Measurements from ENCODE around the gene MKRN2.
"Not testable (repeated sequence)": the region's sequence is repeated elsewhere in the genome, so short reads cannot be mapped to it uniquely, and the experiment has no call there.

Gene MKRN2

DNA sequence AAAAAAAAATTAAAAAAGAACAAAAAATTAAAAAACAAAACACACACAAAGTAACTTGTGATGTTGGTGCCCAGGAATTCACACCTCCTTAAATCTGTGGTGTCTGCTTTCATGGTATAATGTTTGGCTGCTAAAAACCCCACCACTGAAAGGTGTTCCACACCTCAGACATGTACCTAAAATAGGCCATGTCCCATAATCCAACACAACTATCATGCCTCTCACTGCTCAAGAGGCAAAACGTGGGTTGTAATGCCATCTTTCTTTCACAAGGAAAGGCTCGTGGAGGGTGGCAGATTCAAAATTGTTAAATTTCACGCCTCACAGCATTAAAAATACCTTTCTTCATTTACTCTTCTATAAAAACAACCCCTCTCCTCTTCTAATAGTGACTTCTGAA is 29.5 kb downstream of the MKRN2 start:
- in situ Hi-C loops (cut with MboI; ENCODE audit: low sequenced_read_pairs) = no loop called here

DNA sequence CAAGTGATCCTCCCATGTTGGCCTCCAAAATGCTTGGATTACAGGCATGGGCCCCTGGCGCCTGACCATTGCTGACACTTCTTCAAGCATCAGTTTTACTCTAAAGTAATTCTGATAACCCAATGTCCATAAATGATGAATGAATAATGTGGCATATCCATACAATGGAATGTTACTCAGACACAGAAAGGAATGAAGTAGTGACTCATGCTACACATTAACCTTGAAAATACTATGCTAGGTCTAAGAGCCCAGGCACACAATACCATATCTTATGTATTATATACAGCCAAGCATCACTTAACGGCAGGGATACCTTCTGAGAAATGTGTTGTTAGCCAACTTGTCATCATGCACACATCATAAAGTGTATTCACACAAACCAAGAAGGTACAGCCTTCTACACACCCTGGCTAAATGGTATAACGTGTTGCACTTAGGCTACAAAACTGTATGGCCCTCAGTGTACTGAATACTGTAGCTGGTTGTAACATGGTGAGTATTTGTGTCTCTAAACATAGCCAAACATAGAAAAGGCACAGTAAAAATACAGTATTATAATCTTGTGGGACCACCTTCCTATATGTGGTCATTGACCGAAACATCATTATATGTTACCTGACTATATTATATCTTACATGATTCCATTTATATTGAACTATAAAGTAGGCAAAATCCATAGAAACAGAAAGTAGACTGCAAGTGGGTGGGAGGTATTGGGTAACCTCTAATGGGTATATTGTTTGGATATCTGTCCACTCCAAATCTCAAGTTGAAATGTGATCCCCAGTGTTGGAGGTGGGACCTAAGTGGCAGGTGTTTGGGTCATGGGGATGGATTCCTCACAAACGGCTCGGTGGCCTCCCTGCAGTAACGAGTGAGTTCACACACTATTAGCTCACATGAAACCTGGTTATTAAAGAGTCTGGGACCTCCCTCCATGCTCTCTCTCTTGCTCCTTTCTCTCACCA is 31.4 kb downstream of the MKRN2 start:
- in situ Hi-C loops (cut with MboI; ENCODE audit: low sequenced_read_pairs) = no loop called here

GRCh38 chr3:12590096-12590495 is 33.2 kb downstream of the MKRN2 start:
- in situ Hi-C loops (cut with MboI; ENCODE audit: low sequenced_read_pairs) = no loop called here

DNA sequence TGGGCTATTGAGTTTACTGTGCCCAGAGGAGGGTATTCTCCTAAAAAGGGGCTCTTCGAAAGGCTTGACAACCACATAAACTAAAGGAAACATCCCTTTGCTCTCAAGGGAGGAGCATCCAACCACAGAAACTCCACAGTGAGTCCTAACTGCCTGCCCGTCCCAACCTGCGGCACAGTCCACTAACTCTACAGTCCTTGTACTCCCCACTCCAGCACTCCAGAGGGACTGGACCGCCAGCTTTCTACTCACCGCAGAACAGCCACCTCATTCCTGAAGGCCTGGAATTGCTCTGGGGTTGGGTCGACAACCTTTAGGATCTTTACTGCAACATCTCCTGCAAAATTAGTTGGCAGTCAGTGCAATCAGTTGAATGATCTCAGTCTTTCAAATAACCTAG is 34.6 kb downstream of the MKRN2 start:
- in situ Hi-C loops (cut with MboI; ENCODE audit: low sequenced_read_pairs) = no loop called here

DNA sequence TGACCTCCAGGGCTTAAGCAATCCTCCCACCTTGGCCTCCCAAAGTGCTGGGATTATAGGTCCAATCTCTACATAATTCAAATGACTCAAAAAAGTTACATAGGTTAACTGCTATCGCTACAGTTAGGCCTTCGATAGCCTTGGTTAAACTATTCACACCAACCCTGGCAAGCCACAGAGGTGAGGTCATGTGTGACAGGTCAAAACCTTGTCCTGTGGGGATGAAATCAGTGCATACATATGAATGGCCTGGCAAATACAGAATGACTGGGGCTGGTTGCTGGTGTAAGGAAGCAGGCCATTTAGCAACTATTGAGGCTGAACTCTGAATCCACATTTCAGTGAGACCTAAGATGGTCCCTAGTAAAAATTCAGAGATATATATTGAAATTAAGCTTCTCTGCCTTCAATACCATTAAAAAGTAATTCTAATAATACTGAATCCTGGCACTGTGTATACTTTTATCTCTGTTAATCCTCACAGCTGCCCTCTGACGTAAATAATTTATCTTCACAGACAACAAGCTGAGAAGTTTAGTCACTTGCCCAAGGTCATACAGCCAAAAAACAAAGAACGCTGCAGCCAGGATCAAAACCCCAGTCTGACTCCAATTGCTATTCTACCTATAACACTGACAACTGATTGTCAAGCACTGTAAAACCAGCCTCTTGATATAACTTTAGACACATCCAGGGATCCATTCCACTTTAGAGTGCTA is 35.3 kb downstream of the MKRN2 start:
- in situ Hi-C loops (cut with MboI; ENCODE audit: low sequenced_read_pairs) = no loop called here

- in situ Hi-C loops (cut with MboI; ENCODE audit: low sequenced_read_pairs) = no loop called here
Observed at GRCh38 chr3:12593473-12593872, 36.6 kb downstream of the MKRN2 start.

DNA sequence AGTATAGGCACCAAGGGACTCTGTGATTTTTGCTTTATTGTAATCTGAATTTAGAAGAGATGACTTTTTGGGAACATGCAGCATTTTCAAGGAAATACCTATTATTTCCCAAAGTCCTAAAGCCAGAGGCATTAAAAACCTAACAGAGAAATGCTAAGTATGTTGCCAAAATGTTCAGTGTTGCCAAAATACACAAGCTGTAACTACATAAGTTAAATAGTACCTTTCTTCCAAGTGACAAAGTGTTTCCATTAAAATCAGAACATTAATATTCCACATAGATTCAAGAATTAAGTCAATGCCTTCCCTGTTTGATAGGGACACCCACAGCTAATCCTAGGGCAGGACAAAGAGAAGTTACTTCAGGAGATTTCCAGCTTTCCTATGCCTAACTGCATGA is 42.0 kb downstream of the MKRN2 start:
- in situ Hi-C loops (cut with MboI; ENCODE audit: low sequenced_read_pairs) = no loop called here

- in situ Hi-C loops (cut with MboI; ENCODE audit: low sequenced_read_pairs) = no loop called here
Observed at GRCh38 chr3:12601072-12601471, 44.2 kb downstream of the MKRN2 start.

- in situ Hi-C loops (cut with MboI; ENCODE audit: low sequenced_read_pairs) = no loop called here
Observed at GRCh38 chr3:12603969-12604368, 47.1 kb downstream of the MKRN2 start.

DNA sequence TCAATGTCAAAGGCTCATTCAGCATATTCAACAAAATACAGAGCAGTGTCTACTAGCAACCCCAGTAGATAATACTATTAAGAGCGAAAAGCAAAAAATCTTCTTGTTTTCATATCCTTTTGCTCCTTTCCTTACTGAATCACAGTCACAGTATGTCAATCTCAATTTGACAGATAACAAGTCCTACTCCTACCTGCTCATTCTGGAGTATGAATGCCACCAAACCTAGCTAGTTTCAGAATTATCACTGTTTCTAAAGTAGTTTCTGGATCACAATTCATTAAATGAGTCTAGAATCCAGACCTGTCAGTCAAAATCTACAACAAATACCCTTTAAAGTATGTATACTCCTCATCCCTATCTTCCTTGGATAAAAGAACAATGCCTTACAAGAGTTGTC is 51.5 kb downstream of the MKRN2 start:
- in situ Hi-C loops (cut with MboI; ENCODE audit: low sequenced_read_pairs) = no loop called here

DNA sequence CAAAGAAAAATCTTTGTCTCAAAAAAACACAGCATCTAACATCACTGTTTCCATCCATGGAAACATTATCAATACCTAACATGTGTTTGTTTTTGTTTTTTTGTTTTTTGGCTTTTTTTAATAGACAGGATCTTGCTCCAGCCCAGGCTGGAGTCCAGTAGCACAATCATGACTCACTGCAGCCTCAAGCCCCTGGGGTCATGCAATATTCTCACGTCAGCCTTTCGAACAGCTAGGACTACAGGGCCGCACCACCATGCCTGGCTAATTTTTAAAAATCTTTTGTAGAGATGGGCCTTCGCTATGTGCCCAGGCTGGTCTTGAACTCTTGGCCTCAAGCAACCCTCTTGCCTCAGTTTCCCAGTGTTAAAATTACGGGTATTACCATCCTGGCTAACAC is 54.2 kb downstream of the MKRN2 start:
- in situ Hi-C loops (cut with MboI; ENCODE audit: low sequenced_read_pairs) = no loop called here

- in situ Hi-C loops (cut with MboI; ENCODE audit: low sequenced_read_pairs) = no loop called here
Observed at GRCh38 chr3:12612514-12613226, 55.8 kb downstream of the MKRN2 start.

GRCh38 chr3:12613250-12613649 is 56.4 kb downstream of the MKRN2 start:
- in situ Hi-C loops (cut with MboI; ENCODE audit: low sequenced_read_pairs) = no loop called here

DNA sequence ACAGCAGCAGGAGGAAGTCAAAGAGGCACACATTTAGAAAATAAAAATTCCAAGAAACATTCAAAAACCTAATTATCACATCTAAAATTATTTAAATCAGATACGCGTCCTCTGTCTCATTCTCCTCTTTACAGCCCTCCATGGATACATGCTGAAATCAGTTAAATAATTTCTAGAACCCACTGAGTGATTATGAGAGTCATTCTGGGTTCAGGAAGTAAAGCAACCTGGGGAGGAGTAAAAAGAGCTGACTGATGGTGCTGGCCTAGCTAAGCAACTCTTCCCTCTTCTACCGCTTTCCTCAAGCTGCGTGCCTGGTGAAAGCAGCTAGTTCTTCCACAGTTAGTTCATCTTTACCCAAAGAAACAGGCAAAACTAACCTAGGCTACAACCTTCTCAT is 58.4 kb downstream of the MKRN2 start:
- in situ Hi-C loops (cut with MboI; ENCODE audit: low sequenced_read_pairs) = no loop called here

- in situ Hi-C loops (cut with MboI; ENCODE audit: low sequenced_read_pairs) = no loop called here
Observed at GRCh38 chr3:12618426-12618825, 61.5 kb downstream of the MKRN2 start.

DNA sequence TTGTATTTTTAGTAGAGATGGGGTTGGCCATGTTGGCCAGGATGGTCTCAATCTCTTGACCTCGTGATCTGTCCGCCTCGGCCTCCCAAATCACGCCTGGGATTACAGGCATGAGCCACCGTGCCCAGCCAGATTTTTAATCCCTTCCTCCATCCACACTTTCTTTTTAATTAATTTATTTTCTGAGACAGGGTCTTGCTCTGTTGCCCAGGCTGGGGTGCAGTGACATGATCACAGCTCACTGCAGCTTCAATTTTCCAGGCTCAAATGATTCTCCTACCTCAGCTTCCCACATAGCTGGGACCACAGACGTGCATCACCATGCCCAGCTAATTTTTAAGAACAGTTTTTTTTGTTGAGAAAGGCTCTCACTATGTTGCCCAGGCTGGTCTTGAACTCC is 63.4 kb downstream of the MKRN2 start:
- in situ Hi-C loops (cut with MboI; ENCODE audit: low sequenced_read_pairs) = no loop called here

GRCh38 chr3:12620729-12621128 is 63.8 kb downstream of the MKRN2 start:
- in situ Hi-C loops (cut with MboI; ENCODE audit: low sequenced_read_pairs) = no loop called here

GRCh38 chr3:12622335-12622734 is 65.4 kb downstream of the MKRN2 start:
- in situ Hi-C loops (cut with MboI; ENCODE audit: low sequenced_read_pairs) = no loop called here

DNA sequence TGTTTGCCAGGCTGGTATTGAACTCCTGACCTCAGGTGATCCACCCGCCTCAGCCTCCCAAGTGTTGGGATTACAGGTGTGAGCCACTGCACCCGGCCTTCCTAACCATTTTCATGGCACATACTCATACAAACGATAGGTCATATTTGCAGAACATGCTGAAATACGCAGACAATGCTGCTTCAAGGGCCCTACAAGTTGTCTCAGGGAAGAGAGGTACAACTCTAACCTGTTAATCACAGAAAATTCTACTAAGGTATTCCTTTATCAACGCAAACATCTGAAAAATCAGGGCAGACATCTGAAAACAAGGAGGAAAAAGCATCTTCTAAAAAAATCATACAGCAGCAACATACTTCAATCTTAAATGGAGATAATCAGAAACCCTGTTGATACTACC is 67.2 kb downstream of the MKRN2 start:
- in situ Hi-C loops (cut with MboI; ENCODE audit: low sequenced_read_pairs) = no loop called here

DNA sequence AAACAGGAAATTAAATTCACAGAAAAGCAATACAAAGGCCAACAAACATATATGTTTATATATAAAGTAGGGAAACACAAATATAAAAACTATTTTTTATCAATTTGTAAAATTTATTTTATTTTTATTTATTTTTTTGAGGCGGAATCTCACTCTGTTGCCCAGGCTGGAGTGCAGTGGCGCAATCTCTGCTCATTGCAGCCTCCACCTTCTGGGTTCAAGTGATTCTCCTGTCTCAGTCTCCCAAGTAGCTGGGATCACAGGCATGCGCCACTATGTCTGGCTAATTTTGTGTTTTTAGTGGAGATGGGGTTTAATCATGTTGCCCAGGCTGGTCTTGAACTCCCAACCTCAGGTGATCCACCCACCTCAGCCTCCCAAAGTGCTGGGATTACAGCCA is 68.1 kb downstream of the MKRN2 start:
- in situ Hi-C loops (cut with MboI; ENCODE audit: low sequenced_read_pairs) = not testable (repeated sequence)

DNA sequence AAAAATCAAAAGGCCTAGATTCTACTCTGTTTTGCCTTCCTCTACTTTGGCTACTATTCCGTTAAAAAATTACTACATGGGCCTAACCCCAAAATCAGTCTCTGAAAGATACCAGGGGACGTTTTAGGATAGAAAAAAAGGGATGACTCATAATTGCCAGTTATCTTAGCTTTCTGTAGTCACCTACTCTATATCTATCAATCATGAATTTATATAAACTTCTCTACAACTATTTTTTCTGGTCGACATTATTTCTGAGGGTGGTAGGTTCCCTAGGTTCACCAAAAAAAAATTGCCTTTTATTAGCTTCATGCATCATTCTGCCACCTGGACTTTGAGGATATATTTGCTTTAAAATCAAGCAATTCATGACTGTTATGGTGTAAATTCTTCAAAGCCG is 70.5 kb downstream of the MKRN2 start:
- in situ Hi-C loops (cut with MboI; ENCODE audit: low sequenced_read_pairs) = no loop called here

DNA sequence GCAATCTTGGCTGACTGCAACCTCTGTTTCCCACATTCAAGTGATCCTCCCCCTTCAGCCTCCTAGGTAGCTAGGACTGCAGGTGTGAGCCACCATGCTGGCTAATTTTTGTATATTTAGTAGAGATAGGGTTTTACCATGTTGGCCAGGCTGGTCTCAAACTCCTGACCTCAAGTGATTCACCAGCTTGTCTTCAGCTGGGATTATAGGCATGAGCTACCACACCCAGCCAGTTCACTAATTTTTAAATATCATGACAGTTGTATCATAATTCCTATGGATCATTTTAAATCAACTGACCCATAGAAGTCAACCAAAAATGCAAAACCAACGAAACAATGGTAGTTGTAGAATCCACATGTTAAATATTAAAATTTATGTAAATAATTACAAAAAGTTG is 71.9 kb downstream of the MKRN2 start:
- in situ Hi-C loops (cut with MboI; ENCODE audit: low sequenced_read_pairs) = no loop called here
